A549 (cell line): ENCODE data around the gene PFDN5. TPM values are rescaled to one million over a fixed set of nuclear protein-coding genes. Genes with fewer than 3 reads are reported as not detected.
A peak's percentile ranks its signal among the peaks of the same experiment; 100 is the strongest.

ENCODE experiments used
- ATAC-seq, 2 experiments: fragments of 200-7000 bp in 1 of 2; fragments of >200 bp in 1 of 2; cut with Nextera tagmentation in 1 of 2; cut with Tn5 transposase in 1 of 2; 3 replicates each; pipeline versions ENCODE4 v1.8.0 to v1.9.1; 2018 to 2020; ENCODE audit warnings: mild to moderate bottlenecking in 1 of 2, moderate library complexity in 1 of 2
- CTCF ChIA-PET: fragments of 300-600 bp; sonication (Branson Sonifier 250); formaldehyde crosslinking; extraction: SDS; loops from one replicate; lab custom pipeline; 2021; ENCODE audit warnings: antibody characterized with exemption, inconsistent platforms; lab: Yijun Ruan, JAX
- POLR2A ChIA-PET: fragments of 350-600 bp; formaldehyde crosslinking; extraction: SDS; loops from one replicate; lab custom pipeline; 2021; ENCODE audit warnings: antibody characterized with exemption, inconsistent platforms; lab: Yijun Ruan, JAX
- DNase-seq, 2 experiments: peaks; one replicate each; pipeline versions ENCODE4 v3.0.0 to v3.0.0-alpha.2; 2011 to 2016; ENCODE audit warnings: low read depth in 1 of 2, low spot score in 1 of 2
- FAIRE-seq: peaks from 2 replicates; lab custom pipeline; 2011; peaks lifted over from hg19 to GRCh38; lab: Jason Lieb, UNC
- H3K27ac ChIP-seq, 2 experiments: fragments of >200 bp; sonication (Bioruptor Twin); formaldehyde crosslinking; 3 replicates each; pipeline ENCODE4 v1.5.1; 2016 to 2017
- H3K4me1 ChIP-seq: fragments of >200 bp; sonication (Bioruptor Twin); formaldehyde crosslinking; 3 replicates; pipeline ENCODE4 v1.6.1; 2016
- H3K4me2 ChIP-seq: fragments of >200 bp; sonication (Bioruptor Twin); formaldehyde crosslinking; 3 replicates; pipeline ENCODE4 v1.6.1; 2016
- H3K4me3 ChIP-seq: fragments of >200 bp; sonication (Bioruptor Twin); formaldehyde crosslinking; 3 replicates; pipeline ENCODE4 v1.5.1; 2016
- H3K9me3 ChIP-seq: fragments of >200 bp; sonication (Bioruptor Twin); formaldehyde crosslinking; 3 replicates; pipeline ENCODE4 v1.6.1; 2016
- BCL3 ChIP-seq: fragments of >200 bp; sonication (Bioruptor Twin); formaldehyde crosslinking; IDR thresholded peaks from 3 replicates; pipeline ENCODE4 v1.6.1; 2016
- BHLHE40 ChIP-seq: IDR thresholded peaks from 2 replicates; pipeline ENCODE4 v1.6.1; 2012; ENCODE audit warnings: low read depth, low read length, inconsistent platforms
- CHD4 ChIP-seq: fragments of 200-600 bp; sonication (generic); IDR thresholded peaks from 2 replicates; pipeline ENCODE4 v1.6.1; 2016; ENCODE audit warnings: antibody characterized with exemption, mild to moderate bottlenecking, borderline replicate concordance
- CTCF ChIP-seq: fragments of >200 bp; sonication (Bioruptor Twin); formaldehyde crosslinking; IDR thresholded peaks from 3 replicates; pipeline ENCODE4 v1.5.1; 2016
- E2F6 ChIP-seq: IDR thresholded peaks from 2 replicates; pipeline ENCODE4 v1.6.1; 2012; ENCODE audit warnings: low read depth, borderline replicate concordance
- EHF ChIP-seq: fragments of 250-450 bp; sonication (Bioruptor Pico); IDR thresholded peaks from 2 replicates; pipeline ENCODE4 v1.5.0; 2020; ENCODE audit warnings: mild to moderate bottlenecking
- ELK1 ChIP-seq: fragments of 150-350 bp; IDR thresholded peaks from 2 replicates; pipeline ENCODE4 v1.6.1; 2014; ENCODE audit warnings: low read depth, mild to moderate bottlenecking, low read length
- EP300 ChIP-seq, 2 experiments: fragments of >200 bp; sonication (Bioruptor Twin); formaldehyde crosslinking; IDR thresholded peaks; 2 replicates in 1 of 2; 3 replicates in 1 of 2; pipeline ENCODE4 v1.6.1; 2016 to 2017
- ESRRA ChIP-seq: fragments of 150-350 bp; IDR thresholded peaks from 2 replicates; pipeline ENCODE4 v1.6.1; 2014; ENCODE audit warnings: mild to moderate bottlenecking, low read length, borderline replicate concordance
- FOSB ChIP-seq: fragments of 250-450 bp; sonication (Bioruptor Pico); IDR thresholded peaks from 2 replicates; pipeline ENCODE4 v1.5.0; 2020; ENCODE audit warnings: mild to moderate bottlenecking, moderate library complexity
- FOSL2 ChIP-seq, 2 experiments: fragments of 450-650 bp in 1 of 2; fragments of >200 bp in 1 of 2; sonication (Bioruptor Twin) in 1 of 2; formaldehyde crosslinking; IDR thresholded peaks; 2 replicates each; pipeline versions ENCODE4 v1.5.0 to v1.6.1; 2016 to 2020; ENCODE audit warnings: mild to moderate bottlenecking in 1 of 2, moderate library complexity in 1 of 2
- FOXS1 ChIP-seq: fragments of 250-450 bp; sonication (Bioruptor Pico); IDR thresholded peaks from 2 replicates; pipeline ENCODE4 v1.5.0; 2020; ENCODE audit warnings: mild to moderate bottlenecking, moderate library complexity
- GATA3 ChIP-seq: IDR thresholded peaks from 2 replicates; pipeline ENCODE4 v1.6.1; 2012; ENCODE audit warnings: borderline replicate concordance
- HDAC2 ChIP-seq: fragments of 200-600 bp; sonication (generic); IDR thresholded peaks from 2 replicates; pipeline ENCODE4 v1.6.1; 2016
- HES2 ChIP-seq: fragments of >200 bp; sonication (Bioruptor Twin); formaldehyde crosslinking; IDR thresholded peaks from 2 replicates; pipeline ENCODE4 v1.6.1; 2016
- HEYL ChIP-seq: fragments of 250-450 bp; sonication (Bioruptor Pico); IDR thresholded peaks from 2 replicates; pipeline ENCODE4 v1.8.0; 2021; ENCODE audit warnings: mild to moderate bottlenecking, moderate library complexity
- HOXB5 ChIP-seq: fragments of 250-450 bp; sonication (Bioruptor Pico); IDR thresholded peaks from 2 replicates; pipeline ENCODE4 v1.5.0; 2020; ENCODE audit warnings: mild to moderate bottlenecking, moderate library complexity
- JUN ChIP-seq, 2 experiments: fragments of >200 bp; sonication (Bioruptor Twin); formaldehyde crosslinking; IDR thresholded peaks; 2 replicates in 1 of 2; 3 replicates in 1 of 2; pipeline ENCODE4 v1.6.1; 2016 to 2017
- KDM1A ChIP-seq: fragments of 200-600 bp; sonication (generic); IDR thresholded peaks from 2 replicates; pipeline ENCODE4 v1.6.1; 2016; ENCODE audit warnings: low read depth, mild to moderate bottlenecking
- MAFK ChIP-seq: fragments of 450-650 bp; IDR thresholded peaks from 2 replicates; pipeline ENCODE4 v1.6.1; 2014; ENCODE audit not compliant: partially characterized antibody
- MAX ChIP-seq: IDR thresholded peaks from 2 replicates; pipeline ENCODE4 v1.6.1; 2012
- MAZ ChIP-seq: fragments of 150-350 bp; IDR thresholded peaks from 2 replicates; pipeline ENCODE4 v1.6.1; 2014; ENCODE audit warnings: antibody characterized with exemption, low read depth, low read length, borderline replicate concordance
- NPAS2 ChIP-seq: fragments of 250-450 bp; sonication (Bioruptor Pico); IDR thresholded peaks from 2 replicates; pipeline ENCODE4 v1.8.0; 2022; ENCODE audit warnings: mild to moderate bottlenecking, moderate library complexity, borderline replicate concordance
- PBX3 ChIP-seq: IDR thresholded peaks from 2 replicates; pipeline ENCODE4 v1.6.1; 2012
- PHF8 ChIP-seq: fragments of 200-600 bp; sonication (generic); IDR thresholded peaks from 2 replicates; pipeline ENCODE4 v1.6.1; 2016; ENCODE audit warnings: low read depth, mild to moderate bottlenecking, antibody characterized with exemption, moderate library complexity, borderline replicate concordance
- POLR2AphosphoS2 ChIP-seq: conservative IDR thresholded peaks from 2 replicates; pipeline ENCODE4 v1.6.1; 2012; ENCODE audit warnings: low read length, improper control_type of control experiment, inconsistent platforms
- RAD21 ChIP-seq, 2 experiments: fragments of >200 bp in 1 of 2; sonication (Bioruptor Twin) in 1 of 2; formaldehyde crosslinking in 1 of 2; IDR thresholded peaks in 1 of 2; conservative IDR thresholded peaks in 1 of 2; 2 replicates in 1 of 2; 3 replicates in 1 of 2; pipeline ENCODE4 v1.6.1; 2012 to 2018; ENCODE audit warnings: inconsistent platforms in 1 of 2
- RARB ChIP-seq: fragments of 250-450 bp; sonication (Bioruptor Pico); IDR thresholded peaks from 2 replicates; pipeline ENCODE4 v1.8.0; 2021; ENCODE audit warnings: mild to moderate bottlenecking, moderate library complexity
- RCOR1 ChIP-seq: fragments of 150-350 bp; IDR thresholded peaks from 2 replicates; pipeline ENCODE4 v1.6.1; 2014; ENCODE audit warnings: antibody characterized with exemption, low read length, low read depth
- SMC3 ChIP-seq: fragments of >200 bp; sonication (Bioruptor Twin); formaldehyde crosslinking; IDR thresholded peaks from 3 replicates; pipeline ENCODE4 v1.6.1; 2018; ENCODE audit warnings: inconsistent platforms
- ZC3H11A ChIP-seq: fragments of 450-650 bp; IDR thresholded peaks from 2 replicates; pipeline ENCODE4 v1.6.1; 2014; ENCODE audit warnings: antibody characterized with exemption, mild to moderate bottlenecking
- ZFP36 ChIP-seq: fragments of 450-650 bp; IDR thresholded peaks from 2 replicates; pipeline ENCODE4 v1.6.1; 2014; ENCODE audit warnings: borderline replicate concordance; ENCODE audit not compliant: partially characterized antibody
- ZNF302 ChIP-seq: fragments of 250-450 bp; sonication (Bioruptor Pico); IDR thresholded peaks from 2 replicates; pipeline ENCODE4 v1.9.0; 2021; ENCODE audit warnings: inconsistent platforms, mild to moderate bottlenecking, moderate library complexity
- ZSCAN20 ChIP-seq: fragments of 250-450 bp; sonication (Bioruptor Pico); IDR thresholded peaks from 2 replicates; pipeline ENCODE4 v1.8.0; 2022; ENCODE audit warnings: mild to moderate bottlenecking, moderate library complexity
- WGBS: methylation state at CpG from one replicate; pipeline ENCODE4 v1.1.6; 2017; ENCODE audit errors: missing lambda C conversion rate; 5-methylcytosine and 5-hydroxymethylcytosine counted together
- polyA plus RNA-seq, 4 experiments: library from polyadenylated mRNA; depleted of rRNA in 3 of 4; stranded (reverse); fragments of >200 nt; fragmentation: RNase III in 1 of 4; extraction: RNeasy Plus Mini Kit Qiagen cat#74134 plus additional on column Dnase treatment in 1 of 4; gene quantifications; 2 replicates in 3 of 4; 3 replicates in 1 of 4; pipeline ENCODE4 v1.2.3, GENCODE V29; 2011 to 2017

The PFDN5 gene
- polyA plus RNA-seq, 2 of the 4 experiments (the other 2 are of a cell fraction): 685 to 729 TPM

GRCh38 chr12:53251477-53252348 is 43.6 kb upstream of the PFDN5 start:
- H3K9me3 ChIP-seq: no peaks in the 10 kb centered on the region
- 4% methylated on average over 20 of the region's 51 CpGs for WGBS
- CTCF ChIA-PET: interaction anchor here (0.6 to 12.8 kb wide), 29 partner anchors 9 to 260 kb away, joined by 3 to 216 read pairs (median 5); partner anchors contain the start of genes ESPL1 and ITGB7
- DNase-seq (peak; percentile 83 to 87), ATAC-seq (peak; percentile 90 to 92), FAIRE-seq (no peak)
- peak overlapping the region; percentile 94 for H3K4me2 ChIP-seq
- H3K4me3 ChIP-seq: peak overlapping the region; percentile 90
- peaks cover 16% of the 10 kb centered on the region for H3K4me1 ChIP-seq
- H3K27ac ChIP-seq: peak overlapping the region; percentile 91 to 94
- POLR2A ChIA-PET: interaction anchor here (1.0 to 1.4 kb wide), 3 partner anchors 31 to 48 kb away, joined by 4 to 15 read pairs (median 4); partner anchors contain the start of genes MYG1 and PFDN5
- TF ChIP-seq ELK1 (no peak), KDM1A (no peak), HEYL (CRISPR knock-in tag) (no peak), HES2 (no peak), EHF (CRISPR knock-in tag) (no peak), PHF8 (peak; percentile 96), MAZ (no peak), GATA3 (0 out of 2 replicates have a peak, but pooled peaks have one; percentile 26), SMC3 (peak; percentile 46), ZNF302 (no peak), RARB (CRISPR knock-in tag) (no peak), RAD21 (conservative IDR thresholded peaks at IDR 0.05 in 1 of 2, IDR thresholded peaks at IDR 0.05 in 1 of 2) (peak; percentile 64 to 69), FOSL2 (IDR thresholded peaks at IDR 0.05) (no peak), FOSL2 (CRISPR knock-in tag; IDR thresholded peaks at IDR 0.05) (no peak), FOSB (CRISPR knock-in tag) (0 out of 2 replicates have a peak, but pooled peaks have one; percentile 51), ZSCAN20 (CRISPR knock-in tag) (no peak), BHLHE40 (no peak; the same call in 1 of the 2 replicates), PBX3 (peak; percentile 57; the same call in 1 of the 2 replicates), ZFP36 (no peak), HDAC2 (no peak), NPAS2 (CRISPR knock-in tag) (no peak), E2F6 (no peak; the same call in 1 of the 2 replicates), MAFK (no peak), ZC3H11A (no peak), JUN (IDR thresholded peaks at IDR 0.05) (peak in 1 of 2 experiments; percentile 83; a peak in 2 of 5 replicates), MAX (peak; percentile 69; the same call in 1 of the 2 replicates), CTCF (peak; percentile 47), CHD4 (no peak), ESRRA (no peak), BCL3 (peak; percentile 49; the same call in 1 of the 3 replicates), RCOR1 (no peak), POLR2AphosphoS2 (no peak), FOXS1 (CRISPR knock-in tag) (no peak), EP300 (IDR thresholded peaks at IDR 0.05) (no peak), HOXB5 (CRISPR knock-in tag) (no peak)
